A673 (cell line): Measurements from ENCODE around the gene SMIM21. TPM values are rescaled to one million over a fixed set of nuclear protein-coding genes. Genes with fewer than 3 reads are reported as not detected.

Source experiments
- BruUV-seq: library from RNA; stranded (reverse); fragments of 400-500 nt; replicated peaks from 2 replicates; lab custom pipeline; 2021; lab: Mats Ljungman, UMichigan
- CTCF ChIA-PET: fragments of 300-600 bp; sonication (Branson Sonifier 250); formaldehyde crosslinking; loops from one replicate; lab custom pipeline; 2022; ENCODE audit warnings: antibody characterized with exemption; lab: Charles Lee
- POLR2A ChIA-PET: fragments of 300-600 bp; sonication (Branson Sonifier 250); formaldehyde crosslinking; loops from one replicate; lab custom pipeline; 2022; ENCODE audit warnings: antibody characterized with exemption; ENCODE audit not compliant: low non-redundant PET; lab: Charles Lee
- DNase-seq: peaks from one replicate; pipeline ENCODE4 v3.0.0-alpha.2; 2015; ENCODE audit warnings: low spot score
- H3K27ac ChIP-seq: fragments of 200-600 bp; sonication (generic); 2 replicates; pipeline ENCODE4 v1.5.1; 2016; ENCODE audit warnings: mixed run types, low read depth, mild to moderate bottlenecking, mixed read lengths, antibody characterized with exemption, low read length; ENCODE audit not compliant: poor library complexity, severe bottlenecking
- H3K27me3 ChIP-seq: fragments of 200-600 bp; sonication (generic); replicated peaks from 2 replicates; pipeline ENCODE4 v1.6.1; 2017; ENCODE audit warnings: mixed run types, low read depth, mild to moderate bottlenecking, mixed read lengths, antibody characterized with exemption, low read length; ENCODE audit not compliant: insufficient read depth, poor library complexity
- H3K36me3 ChIP-seq: fragments of 200-600 bp; sonication (generic); 2 replicates; pipeline ENCODE4 v1.6.1; 2016; ENCODE audit warnings: mixed run types, mild to moderate bottlenecking, mixed read lengths, antibody characterized with exemption, low read length; ENCODE audit not compliant: insufficient read depth, poor library complexity, severe bottlenecking
- H3K4me1 ChIP-seq: fragments of 200-600 bp; sonication (generic); 2 replicates; pipeline ENCODE4 v1.6.1; 2017; ENCODE audit warnings: mixed run types, mild to moderate bottlenecking, mixed read lengths, antibody characterized with exemption, low read length; ENCODE audit not compliant: insufficient read depth, poor library complexity, severe bottlenecking
- H3K4me3 ChIP-seq: fragments of 200-600 bp; sonication (generic); 2 replicates; pipeline ENCODE4 v1.5.1; 2016; ENCODE audit warnings: low read depth, mixed run types, mild to moderate bottlenecking, mixed read lengths, low read length; ENCODE audit not compliant: poor library complexity, severe bottlenecking
- H3K9me3 ChIP-seq: fragments of 200-600 bp; sonication (generic); 2 replicates; pipeline ENCODE4 v1.6.1; 2016; ENCODE audit warnings: mixed run types, low read depth, mild to moderate bottlenecking, mixed read lengths, antibody characterized with exemption, low read length; ENCODE audit not compliant: poor library complexity, severe bottlenecking
- EZH2 ChIP-seq: fragments of 200-600 bp; sonication (generic); IDR thresholded peaks from 2 replicates; pipeline ENCODE4 v1.6.1; 2017; ENCODE audit warnings: borderline replicate concordance, low read depth, mild to moderate bottlenecking, mixed read lengths, antibody characterized with exemption, low read length; ENCODE audit not compliant: poor library complexity, severe bottlenecking
- intact Hi-C: fragments of 100-400 bp; cut with micrococcal nuclease; formaldehyde crosslinking; loops from one replicate; pipeline ENCODE4 v1.10.0; 2022; ENCODE audit not compliant: unreplicated experiment
- total RNA-seq: library from RNA; stranded (reverse); gene quantifications from 2 replicates; pipeline ENCODE4 v1.2.3, GENCODE V29; 2021
- TF ChIP-seq, protein P1 (sequence below): fragments of 300-800, 200-600 bp; sonication (generic); conservative IDR thresholded peaks from 2 replicates; pipeline ENCODE4 v1.5.1; 2017; ENCODE audit warnings: low read depth, mild to moderate bottlenecking, antibody characterized with exemption, low read length, moderate library complexity, mixed read lengths

SMIM21 gene
- total RNA-seq, 1 experiment from 2014 or later = not detected

DNA sequence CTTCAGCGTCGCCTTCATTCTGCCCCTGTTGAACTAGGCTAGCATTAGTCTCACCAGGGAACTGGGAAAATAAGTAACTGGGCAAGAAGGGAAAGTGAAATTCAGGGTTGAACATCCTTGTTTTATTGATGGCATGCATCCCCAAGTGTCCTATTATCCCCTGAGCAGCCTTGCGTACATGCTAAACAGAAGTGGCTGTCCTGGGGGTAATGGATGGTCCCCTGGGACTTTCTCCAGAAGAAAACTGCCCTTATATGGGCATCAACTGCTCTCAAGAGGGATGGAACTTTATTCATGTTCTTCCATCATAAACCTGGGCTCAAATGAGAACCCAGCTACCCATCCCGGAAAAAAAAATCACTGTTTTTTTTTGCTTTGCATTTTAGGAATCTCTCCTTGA lies 11.8 kb upstream of the SMIM21 start:
- no peak for DNase-seq
- Histone ChIP-seq H3K27me3 (peaks cover 33% of the 10 kb centered on the region), H3K4me3 (no peak overlapping the region), H3K27ac (no peak overlapping the region), H3K4me1 (no peaks in the 10 kb centered on the region), H3K36me3 (no peaks in the 10 kb centered on the region), H3K9me3 (no peaks in the 10 kb centered on the region)
- POLR2A ChIA-PET = no interaction called here
- no TSS peak for BruUV-seq
- intact Hi-C loops = no loop called here
- TF ChIP-seq, protein P1, sequence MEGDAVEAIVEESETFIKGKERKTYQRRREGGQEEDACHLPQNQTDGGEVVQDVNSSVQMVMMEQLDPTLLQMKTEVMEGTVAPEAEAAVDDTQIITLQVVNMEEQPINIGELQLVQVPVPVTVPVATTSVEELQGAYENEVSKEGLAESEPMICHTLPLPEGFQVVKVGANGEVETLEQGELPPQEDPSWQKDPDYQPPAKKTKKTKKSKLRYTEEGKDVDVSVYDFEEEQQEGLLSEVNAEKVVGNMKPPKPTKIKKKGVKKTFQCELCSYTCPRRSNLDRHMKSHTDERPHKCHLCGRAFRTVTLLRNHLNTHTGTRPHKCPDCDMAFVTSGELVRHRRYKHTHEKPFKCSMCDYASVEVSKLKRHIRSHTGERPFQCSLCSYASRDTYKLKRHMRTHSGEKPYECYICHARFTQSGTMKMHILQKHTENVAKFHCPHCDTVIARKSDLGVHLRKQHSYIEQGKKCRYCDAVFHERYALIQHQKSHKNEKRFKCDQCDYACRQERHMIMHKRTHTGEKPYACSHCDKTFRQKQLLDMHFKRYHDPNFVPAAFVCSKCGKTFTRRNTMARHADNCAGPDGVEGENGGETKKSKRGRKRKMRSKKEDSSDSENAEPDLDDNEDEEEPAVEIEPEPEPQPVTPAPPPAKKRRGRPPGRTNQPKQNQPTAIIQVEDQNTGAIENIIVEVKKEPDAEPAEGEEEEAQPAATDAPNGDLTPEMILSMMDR = no peak
- TF ChIP-seq EZH2 = no peak
- CTCF ChIA-PET = no interaction called here

DNA sequence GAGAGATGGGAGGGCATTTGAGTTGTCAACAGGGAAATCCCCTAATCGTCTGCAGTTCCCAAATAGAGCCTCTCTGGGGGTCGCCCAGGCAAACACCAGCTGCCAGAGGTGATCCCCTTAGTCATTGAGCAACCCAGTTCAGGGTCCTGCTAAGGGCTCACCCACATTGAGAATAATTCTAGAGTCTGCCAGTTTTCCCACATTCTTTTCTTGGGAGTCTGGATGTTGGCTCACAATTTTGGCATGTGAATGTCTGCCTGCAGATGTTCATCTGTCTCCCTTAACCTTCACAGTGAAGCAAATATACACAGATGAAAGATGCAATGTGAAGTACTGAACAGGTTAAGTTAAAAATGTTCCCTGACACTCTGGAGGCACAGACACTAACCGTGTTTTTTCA lies 11.4 kb upstream of the SMIM21 start:
- TF ChIP-seq, protein P1 = no peak
- no peak for TF ChIP-seq EZH2
- H3K9me3 ChIP-seq = no peaks in the 10 kb centered on the region
- H3K36me3 ChIP-seq = no peaks in the 10 kb centered on the region
- ChIA-PET POLR2A (no interaction called here), CTCF (no interaction called here)
- H3K4me3 ChIP-seq = no peak overlapping the region
- intact Hi-C loops = no loop called here
- no peak overlapping the region for H3K27ac ChIP-seq
- peaks cover 28% of the 10 kb centered on the region for H3K27me3 ChIP-seq
- H3K4me1 ChIP-seq = no peaks in the 10 kb centered on the region
- DNase-seq = no peak
- BruUV-seq = no TSS peak

DNA sequence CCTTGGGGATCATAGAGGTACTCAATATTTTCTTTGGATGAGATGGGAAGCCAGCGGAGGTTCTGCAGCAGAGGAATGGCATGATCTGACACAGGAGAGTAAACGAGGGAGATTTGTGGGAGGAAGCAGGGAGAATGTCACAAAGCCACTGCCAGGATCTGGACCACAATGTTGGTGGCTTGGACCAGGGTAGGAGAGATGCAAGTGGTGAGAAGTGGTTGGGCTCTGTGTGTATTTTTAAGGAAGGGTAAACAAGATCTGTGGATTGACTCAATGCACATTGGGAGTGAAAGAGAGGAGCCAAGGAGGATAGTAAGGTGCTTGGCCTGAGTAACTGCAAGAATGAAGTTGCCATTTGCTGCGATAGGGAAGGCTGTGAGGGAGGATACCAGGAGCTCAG lies 10.5 kb upstream of the SMIM21 start:
- no peak for TF ChIP-seq EZH2
- TF ChIP-seq, protein P1 = no peak
- H3K27me3 ChIP-seq = peaks cover 20% of the 10 kb centered on the region
- H3K9me3 ChIP-seq = no peaks in the 10 kb centered on the region
- BruUV-seq = no TSS peak
- ChIA-PET CTCF (no interaction called here), POLR2A (no interaction called here)
- H3K36me3 ChIP-seq = no peaks in the 10 kb centered on the region
- intact Hi-C loops = no loop called here
- no peak for DNase-seq
- H3K4me3 ChIP-seq = no peak overlapping the region
- no peak overlapping the region for H3K27ac ChIP-seq
- no peaks in the 10 kb centered on the region for H3K4me1 ChIP-seq
